ENCODE measurements around the gene SDHA.

The SDHA gene

GRCh38 chr5:218457-219291 lies 554 bp downstream of the SDHA start (continued):
- no peak for TF ChIP-seq REST (tag by site-specific recombination; IDR thresholded peaks at IDR 0.05)
- TF ChIP-seq SP3 (tag by site-specific recombination; IDR thresholded peaks at IDR 0.05), result peak; percentile 41
- TF ChIP-seq ZBTB26 (tag by site-specific recombination; optimal IDR thresholded peaks at IDR 0.05), result peak; percentile 5
- no peak for TF ChIP-seq PRDM4 (tag by site-specific recombination; IDR thresholded peaks at IDR 0.05)
- TF ChIP-seq ZFP69B (tag by site-specific recombination; IDR thresholded peaks at IDR 0.05), result no peak
- no peak for TF ChIP-seq ZNF175 (tag by site-specific recombination; IDR thresholded peaks at IDR 0.05)
- TF ChIP-seq ZBTB21 (tag by site-specific recombination; IDR thresholded peaks at IDR 0.05), result no peak
- no peak for TF ChIP-seq ZNF610 (tag by site-specific recombination; IDR thresholded peaks at IDR 0.05; ENCODE audit: borderline replicate concordance)
- peak; percentile 69 for TF ChIP-seq ZFHX2 (tag by site-specific recombination; conservative IDR thresholded peaks at IDR 0.05)
- no peak for TF ChIP-seq ZNF670 (tag by site-specific recombination; IDR thresholded peaks at IDR 0.05; ENCODE audit: low read depth)
- no peak for TF ChIP-seq RBAK (tag by site-specific recombination; IDR thresholded peaks at IDR 0.05)
- TF ChIP-seq ZNF76 (tag by site-specific recombination; IDR thresholded peaks at IDR 0.05; ENCODE audit: borderline replicate concordance, low read depth), result no peak
- TF ChIP-seq KLF17 (tag by site-specific recombination; IDR thresholded peaks at IDR 0.05), result peak; percentile 54; the same call in 1 of the 2 replicates
- TF ChIP-seq EGR2 (tag by site-specific recombination; IDR thresholded peaks at IDR 0.05; ENCODE audit: low read depth), result peak; percentile 49; the same call in 1 of the 2 replicates
- TF ChIP-seq KLF1 (tag by site-specific recombination; IDR thresholded peaks at IDR 0.05), result peak; percentile 90
- TF ChIP-seq ZFP3 (tag by site-specific recombination; IDR thresholded peaks at IDR 0.05; ENCODE audit: low read depth), result no peak
- TF ChIP-seq KLF8 (tag by site-specific recombination; IDR thresholded peaks at IDR 0.05), result peak; percentile 83; the same call in 1 of the 2 replicates
- no peak for TF ChIP-seq ZNF558 (tag by site-specific recombination; IDR thresholded peaks at IDR 0.05)
- TF ChIP-seq, protein P1, sequence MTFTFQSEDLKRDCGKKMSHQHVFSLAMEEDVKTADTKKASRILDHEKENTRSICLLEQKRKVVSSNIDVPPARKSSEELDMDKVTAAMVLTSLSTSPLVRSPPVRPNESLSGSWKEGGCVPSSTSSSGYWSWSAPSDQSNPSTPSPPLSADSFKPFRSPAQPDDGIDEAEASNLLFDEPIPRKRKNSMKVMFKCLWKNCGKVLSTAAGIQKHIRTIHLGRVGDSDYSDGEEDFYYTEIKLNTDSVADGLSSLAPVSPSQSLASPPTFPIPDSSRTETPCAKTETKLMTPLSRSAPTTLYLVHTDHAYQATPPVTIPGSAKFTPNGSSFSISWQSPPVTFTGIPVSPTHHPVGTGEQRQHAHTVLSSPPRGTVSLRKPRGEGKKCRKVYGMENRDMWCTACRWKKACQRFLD (tag by site-specific recombination; IDR thresholded peaks at IDR 0.05), result no peak
- TF ChIP-seq, protein P2, sequence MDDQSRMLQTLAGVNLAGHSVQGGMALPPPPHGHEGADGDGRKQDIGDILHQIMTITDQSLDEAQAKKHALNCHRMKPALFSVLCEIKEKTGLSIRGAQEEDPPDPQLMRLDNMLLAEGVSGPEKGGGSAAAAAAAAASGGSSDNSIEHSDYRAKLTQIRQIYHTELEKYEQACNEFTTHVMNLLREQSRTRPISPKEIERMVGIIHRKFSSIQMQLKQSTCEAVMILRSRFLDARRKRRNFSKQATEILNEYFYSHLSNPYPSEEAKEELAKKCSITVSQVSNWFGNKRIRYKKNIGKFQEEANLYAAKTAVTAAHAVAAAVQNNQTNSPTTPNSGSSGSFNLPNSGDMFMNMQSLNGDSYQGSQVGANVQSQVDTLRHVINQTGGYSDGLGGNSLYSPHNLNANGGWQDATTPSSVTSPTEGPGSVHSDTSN (CRISPR knock-in tag; IDR thresholded peaks at IDR 0.05), result 0 out of 2 replicates have a peak, but pooled peaks have one; percentile 76
- 0 out of 2 replicates have a peak, but pooled peaks have one; percentile 40 for TF ChIP-seq ZBTB20 (tag by site-specific recombination; IDR thresholded peaks at IDR 0.05)
- no peak for TF ChIP-seq MZF1 (tag by site-specific recombination; IDR thresholded peaks at IDR 0.05; ENCODE audit: borderline replicate concordance)
